Femur (tissue), 1 donor: Measurements from ENCODE around the gene ZNF518A.
A peak's percentile ranks its signal among the peaks of the same experiment; 100 is the strongest.

ENCODE experiments used
- DNase-seq: peaks from one replicate; pipeline ENCODE4 v3.0.0-alpha.2; 2017

ZNF518A gene, protein sequence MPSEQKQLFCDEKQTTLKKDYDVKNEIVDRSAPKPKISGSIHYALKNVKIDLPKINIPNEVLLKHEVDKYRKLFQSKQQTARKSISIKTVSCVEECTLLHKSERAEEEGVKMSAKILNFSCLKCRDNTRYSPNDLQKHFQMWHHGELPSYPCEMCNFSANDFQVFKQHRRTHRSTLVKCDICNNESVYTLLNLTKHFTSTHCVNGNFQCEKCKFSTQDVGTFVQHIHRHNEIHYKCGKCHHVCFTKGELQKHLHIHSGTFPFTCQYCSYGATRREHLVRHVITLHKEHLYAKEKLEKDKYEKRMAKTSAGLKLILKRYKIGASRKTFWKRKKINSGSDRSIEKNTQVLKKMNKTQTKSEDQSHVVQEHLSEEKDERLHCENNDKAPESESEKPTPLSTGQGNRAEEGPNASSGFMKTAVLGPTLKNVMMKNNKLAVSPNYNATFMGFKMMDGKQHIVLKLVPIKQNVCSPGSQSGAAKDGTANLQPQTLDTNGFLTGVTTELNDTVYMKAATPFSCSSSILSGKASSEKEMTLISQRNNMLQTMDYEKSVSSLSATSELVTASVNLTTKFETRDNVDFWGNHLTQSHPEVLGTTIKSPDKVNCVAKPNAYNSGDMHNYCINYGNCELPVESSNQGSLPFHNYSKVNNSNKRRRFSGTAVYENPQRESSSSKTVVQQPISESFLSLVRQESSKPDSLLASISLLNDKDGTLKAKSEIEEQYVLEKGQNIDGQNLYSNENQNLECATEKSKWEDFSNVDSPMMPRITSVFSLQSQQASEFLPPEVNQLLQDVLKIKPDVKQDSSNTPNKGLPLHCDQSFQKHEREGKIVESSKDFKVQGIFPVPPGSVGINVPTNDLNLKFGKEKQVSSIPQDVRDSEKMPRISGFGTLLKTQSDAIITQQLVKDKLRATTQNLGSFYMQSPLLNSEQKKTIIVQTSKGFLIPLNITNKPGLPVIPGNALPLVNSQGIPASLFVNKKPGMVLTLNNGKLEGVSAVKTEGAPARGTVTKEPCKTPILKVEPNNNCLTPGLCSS (N-terminal part only)

DNA sequence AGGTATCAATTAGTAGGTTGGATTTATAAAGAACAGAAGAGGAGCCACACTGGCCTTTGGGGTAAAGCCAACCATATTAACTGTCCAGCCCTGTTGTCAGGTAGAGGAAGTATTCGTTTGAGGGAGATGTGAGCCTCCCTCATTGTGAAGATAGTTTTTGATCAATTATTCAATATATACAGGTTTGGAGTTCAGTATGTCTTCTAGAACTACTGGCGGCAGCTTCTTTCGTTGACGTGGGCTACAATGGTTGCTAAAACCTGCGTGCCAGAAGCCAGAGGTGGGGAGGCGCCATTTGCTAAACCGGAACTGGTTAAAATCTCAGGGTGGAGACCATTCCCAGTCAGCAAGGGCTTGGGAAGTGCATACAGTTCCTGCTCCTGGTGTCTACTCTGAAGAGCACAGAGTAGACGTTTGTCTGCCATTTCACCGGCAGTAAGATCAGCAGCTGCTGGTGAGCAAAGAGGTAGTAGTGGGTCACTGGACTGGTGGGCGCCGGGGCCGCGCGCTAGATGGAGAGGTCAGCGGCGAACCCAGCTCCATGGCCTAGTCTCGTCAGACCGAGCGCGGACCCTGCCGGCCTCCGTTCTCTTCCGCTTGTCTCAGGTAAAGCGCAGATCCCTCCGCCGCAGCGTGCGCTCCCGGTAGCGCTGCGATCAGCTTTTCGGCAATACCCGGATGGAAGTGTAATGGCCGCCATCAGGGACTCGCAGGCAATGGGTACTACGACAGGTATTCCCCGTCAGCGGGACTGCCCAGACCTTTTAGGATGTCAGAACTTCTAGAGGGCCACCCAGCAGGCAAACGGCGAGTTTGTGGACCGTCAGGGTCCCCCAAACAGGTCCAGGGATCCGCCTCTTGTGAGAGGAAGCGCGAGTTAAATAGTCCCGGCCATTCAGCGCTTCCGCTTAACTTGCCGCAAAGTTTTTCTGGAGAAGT, at the start of gene ZNF518A:
Gene ZNF518A, plus strand, starts transcription at position 911 of the 939 bp plus-strand sequence. CDS start 26,026 bp downstream, outside the sequence.
- peak; percentile 95 for DNase-seq

DNA sequence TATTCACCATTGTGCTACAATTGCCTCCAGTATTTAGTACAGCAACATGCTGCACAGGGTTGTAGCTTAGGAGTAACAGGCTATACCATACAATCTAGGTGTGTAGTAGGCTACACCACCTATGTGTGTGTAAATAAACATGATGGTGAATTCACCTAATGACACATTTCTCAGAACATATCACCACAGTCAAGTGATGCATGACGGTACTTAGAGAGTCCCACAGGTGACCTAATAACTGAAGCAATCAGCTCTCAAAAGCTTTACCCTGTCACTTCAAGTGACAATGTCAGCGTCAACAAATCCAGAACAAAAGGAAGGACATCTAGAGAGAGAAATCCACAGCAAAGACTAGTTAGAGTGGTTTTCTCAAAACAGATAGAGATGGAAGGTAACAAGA, 47.9 kb upstream of the ZNF518A start:
- DNase-seq, result no peak

DNA sequence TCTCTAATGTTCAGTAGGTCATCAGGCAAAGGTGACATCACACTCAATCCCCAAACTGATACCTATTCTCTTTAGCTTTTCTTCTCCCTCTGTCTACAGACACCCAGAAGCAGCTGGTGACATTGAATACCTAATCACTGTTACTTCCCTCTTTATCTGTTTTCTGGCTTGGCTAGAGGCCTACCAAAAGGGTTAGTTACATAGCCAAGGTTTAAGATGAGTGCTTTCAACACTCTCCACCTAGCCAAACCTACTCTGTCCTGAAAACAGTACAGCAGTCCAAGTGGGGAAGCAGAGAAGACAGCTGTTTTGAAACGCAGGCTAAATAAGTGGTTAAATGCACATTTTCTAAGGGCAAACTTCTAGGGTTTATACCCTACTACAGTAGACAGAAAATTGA, 47.3 kb upstream of the ZNF518A start:
- no peak for DNase-seq

DNA sequence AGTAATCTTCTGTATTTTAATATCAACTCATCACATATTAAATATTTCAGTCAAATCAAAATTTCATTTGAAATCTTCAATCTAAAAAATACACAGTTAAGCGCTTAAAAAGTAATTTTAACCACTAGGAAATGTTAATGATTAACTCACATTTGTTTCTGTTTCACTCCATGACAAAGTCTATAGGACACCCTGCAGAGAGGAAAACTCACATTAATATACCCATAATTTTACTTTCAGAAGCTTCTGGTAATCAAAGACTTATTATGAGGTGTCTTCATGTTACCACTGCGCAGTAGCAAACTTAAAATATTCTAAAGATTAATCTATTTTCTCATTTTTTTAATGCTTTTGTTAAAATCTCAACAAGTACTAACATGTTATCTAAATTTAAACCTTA, 41.0 kb upstream of the ZNF518A start:
- DNase-seq, result no peak

DNA sequence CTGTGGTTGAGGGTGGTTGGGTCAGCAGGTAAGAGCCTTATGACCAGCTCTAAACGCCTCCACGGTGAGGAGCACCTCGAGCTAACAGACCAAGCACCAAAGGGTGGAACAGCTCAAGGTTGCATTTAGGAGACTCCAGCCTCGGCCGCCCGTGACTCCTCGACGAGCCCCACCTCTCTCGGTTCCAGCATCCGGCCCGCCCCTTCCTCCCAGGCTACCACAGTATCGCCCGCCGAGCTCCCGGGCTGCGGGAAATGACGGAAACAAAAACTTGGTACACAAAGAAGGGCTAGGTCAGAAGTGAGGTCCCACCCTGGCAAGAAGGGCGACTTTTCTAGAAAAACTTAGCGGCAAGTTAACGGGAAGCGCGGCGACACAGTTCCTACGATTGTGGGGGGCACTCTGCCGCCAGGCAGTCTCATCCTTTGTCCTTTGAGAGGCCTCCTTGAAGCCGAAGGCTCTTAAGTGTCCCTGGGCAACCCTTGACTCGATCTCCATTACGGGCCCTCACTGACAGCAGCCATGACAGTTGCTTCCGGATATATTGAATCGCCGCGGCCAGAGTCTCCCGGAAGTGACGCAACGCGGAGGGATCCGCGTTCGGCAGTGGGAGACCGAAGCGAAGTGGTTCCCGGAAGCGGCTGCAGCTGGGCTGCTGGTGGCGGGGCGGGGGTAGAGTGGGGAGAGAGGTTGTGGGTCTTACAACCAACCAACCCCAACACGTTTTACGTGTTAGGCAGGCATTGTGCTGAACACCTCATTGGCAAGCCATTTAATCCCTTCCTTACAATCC, 40.2 kb upstream of the ZNF518A start:
- peak; percentile 96 for DNase-seq

DNA sequence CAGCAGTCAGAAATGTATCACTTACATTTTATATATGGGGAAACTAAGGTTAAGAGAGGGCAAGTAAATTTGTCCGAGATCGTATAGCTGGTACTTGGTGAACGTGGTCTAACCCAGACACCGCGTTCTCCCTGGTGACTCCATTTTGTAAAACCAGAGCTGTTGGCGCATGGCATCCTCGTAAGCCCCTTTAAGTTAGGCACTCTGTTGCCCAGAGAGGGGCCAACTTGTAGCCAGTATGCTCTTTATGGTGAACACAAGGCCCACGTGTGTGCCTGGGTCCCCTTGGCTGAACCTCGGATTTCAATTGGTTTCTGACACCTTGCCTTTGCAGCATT, 39.7 kb upstream of the ZNF518A start:
- DNase-seq, result peak; percentile 16

DNA sequence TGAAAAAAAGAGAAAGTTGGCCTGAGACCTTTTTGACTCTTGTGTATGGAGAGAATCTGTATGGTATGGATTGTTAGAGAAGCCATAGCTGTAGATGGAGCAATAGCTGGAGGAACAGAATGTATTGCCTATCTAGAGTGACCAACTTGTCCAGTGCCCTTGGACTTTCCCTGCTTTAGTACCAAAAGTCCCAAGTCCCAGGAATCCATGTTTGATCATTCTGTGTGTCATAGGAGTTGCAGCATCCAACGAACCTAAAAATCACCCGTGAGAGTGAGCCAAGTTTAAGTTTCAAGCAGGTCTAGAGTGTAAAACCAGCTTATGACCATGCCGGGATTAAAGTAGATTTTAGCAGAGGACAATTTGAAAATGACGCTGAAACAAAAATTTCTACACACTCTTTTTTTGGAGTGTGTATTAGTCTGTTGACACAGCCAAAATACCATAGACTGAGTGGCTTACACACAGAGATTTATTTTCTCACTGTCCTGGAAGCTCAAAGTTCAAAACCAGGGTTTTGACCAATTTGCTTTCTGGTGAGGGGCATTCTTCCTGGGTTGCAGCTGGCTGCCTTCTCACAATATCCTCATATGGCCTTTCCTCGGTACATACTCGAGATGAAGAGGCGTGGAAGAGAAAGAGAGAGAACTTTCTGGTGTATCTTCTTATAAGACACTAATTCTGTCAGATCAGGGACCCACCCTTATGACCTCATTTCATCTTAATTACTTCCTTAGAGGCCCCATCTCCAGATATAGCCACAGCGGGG, 36.9 kb upstream of the ZNF518A start:
- DNase-seq, result no peak

DNA sequence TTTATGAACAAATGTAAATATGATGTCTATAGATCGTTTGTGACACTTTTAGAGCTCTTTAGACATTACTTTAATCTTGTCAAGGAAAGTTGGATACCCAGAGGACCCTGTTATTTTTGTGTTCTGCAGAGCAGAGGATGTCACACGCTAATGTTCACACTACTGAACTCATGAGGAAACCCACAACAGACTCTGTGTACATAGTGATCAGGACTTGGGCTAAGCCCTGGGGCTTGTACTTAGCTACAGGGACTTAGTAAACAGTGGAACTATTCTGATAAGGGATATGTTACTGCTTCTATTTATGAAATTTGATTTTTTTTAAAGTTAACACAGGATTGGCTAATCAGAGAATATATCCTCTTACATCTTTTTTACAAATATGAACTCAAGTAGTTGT, 36.1 kb upstream of the ZNF518A start:
- no peak for DNase-seq

DNA sequence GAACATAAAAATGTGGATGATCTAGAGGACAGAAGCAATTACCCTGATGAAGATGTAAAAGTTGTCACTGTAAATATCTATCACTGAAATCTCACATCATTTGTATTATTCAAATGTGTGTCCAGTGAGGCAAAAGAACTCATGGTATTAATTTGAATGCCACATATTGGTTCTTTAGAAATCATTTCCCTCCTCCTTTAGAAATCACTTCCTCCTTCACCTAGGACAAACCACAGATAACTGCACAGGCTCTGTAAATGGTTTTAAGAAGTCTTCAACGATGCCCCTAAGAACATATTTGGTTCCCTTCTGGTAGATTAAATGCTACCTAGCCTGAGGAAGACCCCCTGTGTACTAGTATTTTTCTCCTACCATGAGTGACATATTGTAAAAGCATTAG, 33.1 kb upstream of the ZNF518A start:
- no peak for DNase-seq

DNA sequence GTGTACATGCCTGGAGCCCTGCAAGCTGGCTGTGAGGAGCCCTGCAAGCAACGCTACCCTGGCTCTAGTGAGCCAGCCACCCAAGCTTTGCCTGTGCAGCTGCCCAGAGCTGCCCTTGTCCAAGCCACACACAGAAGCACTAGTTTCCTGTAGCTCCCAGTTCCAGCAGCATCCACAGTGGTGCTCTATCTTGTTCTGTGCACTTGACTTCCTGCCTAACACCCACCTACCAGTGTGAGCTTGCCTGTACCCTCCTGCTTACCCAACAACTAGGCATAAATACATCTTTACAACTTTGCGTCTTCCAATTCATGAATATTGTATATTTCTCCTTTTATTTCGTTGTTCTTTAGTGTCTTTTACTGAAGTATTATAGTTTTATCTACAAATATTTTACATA, 32.2 kb upstream of the ZNF518A start:
- no peak for DNase-seq

DNA sequence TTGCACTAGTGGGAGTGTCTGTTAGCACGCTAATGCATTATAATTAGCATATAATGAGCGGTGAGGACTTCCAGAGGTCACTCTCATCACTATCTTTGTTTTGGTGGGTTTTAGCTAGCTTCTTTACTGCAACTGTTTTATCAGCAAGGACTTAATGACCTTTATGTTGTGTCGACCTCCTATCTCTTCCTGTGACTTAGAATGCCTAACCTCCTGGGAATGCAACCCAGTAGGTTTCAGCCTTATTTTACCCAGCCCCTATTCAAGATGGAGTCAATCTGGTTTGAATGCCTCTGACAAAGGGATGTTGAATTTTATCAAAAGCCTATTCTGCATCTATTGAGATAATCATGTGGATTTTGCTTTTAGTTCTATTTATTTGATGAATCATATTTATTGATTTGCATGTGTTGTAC, 22.5 kb upstream of the ZNF518A start:
- no peak for DNase-seq

DNA sequence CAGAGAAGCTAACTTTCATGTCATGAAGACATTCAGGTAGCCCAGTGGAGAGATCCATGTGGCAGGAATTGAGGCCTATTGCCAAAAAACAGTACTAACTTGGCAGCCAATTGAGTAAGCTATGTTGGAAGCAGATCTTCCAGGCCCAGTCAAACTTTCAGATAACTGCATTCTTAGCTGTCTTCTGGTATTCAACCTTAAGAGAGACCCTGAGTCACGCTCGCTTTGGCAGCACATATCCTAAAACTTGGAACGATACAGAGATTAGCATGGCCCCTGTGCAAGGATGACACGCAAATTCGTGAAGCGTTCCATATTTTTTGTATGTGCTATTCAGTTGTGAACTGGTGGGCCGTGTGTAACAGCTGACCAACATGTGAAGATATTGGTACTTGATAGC, 17.6 kb upstream of the ZNF518A start:
- no peak for DNase-seq

DNA sequence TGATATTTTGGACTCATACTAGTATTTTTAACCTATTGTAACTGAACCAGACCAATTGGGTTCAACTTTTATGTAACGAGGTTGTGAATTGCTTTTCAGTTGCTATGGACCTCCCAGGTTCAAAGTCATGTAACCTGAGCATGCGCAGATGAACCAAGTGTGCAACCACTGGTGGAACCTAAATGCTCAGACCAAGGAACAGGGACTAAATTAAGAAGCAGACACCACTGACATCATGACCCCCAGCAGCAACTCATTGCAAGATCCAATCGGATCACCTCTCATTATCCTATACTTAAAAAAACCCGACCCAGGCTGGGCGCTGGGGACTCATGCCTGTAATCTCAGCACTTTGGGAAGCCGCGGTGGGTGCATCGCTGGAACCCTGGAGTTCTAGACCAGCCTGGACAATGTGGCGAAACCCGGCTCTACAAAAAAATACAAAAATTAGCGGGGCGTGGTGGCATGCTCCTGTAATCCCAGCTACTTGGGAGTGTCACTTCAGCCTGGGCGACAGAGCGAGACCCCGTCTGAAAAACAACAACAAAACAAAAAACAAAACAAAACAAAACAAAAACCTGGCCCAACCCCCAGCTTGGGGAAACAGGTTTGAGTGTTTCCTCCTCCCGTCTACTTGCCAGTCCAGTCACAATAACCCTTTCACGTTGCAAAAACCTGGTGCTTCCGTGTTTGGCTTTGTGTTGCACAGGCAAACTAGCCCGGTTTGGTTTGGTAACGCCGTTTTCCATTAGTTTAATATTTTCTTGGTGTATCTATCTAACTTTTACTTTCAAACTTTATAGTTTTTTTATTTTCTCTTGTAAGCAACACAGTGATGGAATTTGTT, 11.3 kb upstream of the ZNF518A start:
- no peak for DNase-seq

DNA sequence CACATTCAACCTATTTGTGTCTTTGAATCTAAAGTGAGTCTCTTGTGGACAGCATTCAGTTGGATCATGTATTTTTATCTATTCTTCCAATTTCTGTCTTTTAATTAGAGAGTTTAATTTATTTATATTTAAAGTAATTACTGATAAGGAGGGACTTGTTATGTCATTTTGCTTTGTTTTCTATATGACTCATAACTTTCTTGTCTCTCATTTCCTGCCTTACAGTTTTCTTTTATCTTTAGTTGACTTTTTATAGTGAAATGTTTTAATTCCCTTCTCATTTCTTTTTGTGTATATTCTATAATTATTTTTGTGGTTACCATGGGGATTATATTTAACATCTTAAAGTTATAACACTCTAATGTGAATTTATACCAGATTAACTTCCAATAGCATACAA, 7.3 kb upstream of the ZNF518A start:
- no peak for DNase-seq

DNA sequence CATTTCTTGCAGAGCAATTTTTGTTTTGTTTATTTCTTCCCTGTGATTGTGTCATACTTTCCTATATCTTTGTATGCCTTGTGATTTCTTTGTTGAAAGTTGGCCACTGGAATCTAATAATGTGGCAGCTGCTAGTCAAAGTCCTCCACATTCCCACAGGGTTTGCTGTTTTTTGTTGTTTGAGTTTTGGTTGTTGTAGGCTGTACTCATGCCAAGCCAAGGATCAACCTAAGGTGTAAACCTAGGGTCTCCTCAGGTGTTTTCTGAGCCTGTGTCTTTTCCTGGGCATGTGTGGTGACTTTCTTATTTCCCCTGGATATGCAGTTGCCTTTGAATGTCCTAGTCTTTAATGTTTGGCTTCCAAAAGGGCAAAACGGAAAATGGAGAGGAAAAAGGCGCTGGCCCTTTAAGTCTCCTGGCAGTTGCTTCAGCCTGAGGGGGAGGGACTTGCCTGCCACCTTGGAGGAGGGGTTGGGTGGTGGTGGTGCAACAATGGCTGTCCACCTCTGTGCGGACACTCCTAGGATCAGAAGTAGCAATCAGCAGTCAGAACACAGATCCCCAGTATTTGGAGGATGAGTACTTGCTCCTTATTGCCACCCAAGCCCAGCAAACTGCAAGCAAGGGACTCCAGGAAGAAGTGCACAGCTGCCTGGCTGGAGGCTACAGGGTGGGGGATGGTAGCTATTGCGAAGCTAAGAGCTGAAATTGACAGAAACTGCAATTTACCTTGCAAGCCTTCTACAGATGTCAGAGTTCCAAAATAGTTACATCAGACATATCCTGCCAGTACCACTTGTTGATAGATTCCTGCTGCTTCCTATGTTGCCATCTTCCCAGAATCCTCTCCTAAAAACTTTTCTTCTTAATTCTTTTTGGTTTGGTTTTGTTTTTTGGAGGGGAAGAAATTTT, 5.6 kb upstream of the ZNF518A start:
- peak; percentile 29 for DNase-seq

DNA sequence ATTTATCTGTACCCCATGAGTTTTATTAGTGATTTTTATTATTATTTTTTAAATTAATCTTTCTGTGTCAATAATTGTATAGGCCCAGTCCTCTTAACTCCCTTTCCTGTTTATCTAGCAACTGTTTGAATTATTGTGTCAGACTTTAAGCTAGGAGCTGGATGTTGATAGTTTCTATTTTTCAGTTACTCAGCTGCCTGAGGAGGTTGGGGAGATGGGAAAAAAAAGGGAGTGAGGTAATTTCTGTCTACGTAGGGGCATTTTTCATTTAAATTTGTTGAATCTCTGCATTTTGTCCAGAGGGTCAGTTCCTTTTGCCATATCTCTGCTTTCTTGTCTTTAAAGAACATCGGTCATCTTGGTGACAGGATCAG, 5.0 kb upstream of the ZNF518A start:
- DNase-seq, result no peak

DNA sequence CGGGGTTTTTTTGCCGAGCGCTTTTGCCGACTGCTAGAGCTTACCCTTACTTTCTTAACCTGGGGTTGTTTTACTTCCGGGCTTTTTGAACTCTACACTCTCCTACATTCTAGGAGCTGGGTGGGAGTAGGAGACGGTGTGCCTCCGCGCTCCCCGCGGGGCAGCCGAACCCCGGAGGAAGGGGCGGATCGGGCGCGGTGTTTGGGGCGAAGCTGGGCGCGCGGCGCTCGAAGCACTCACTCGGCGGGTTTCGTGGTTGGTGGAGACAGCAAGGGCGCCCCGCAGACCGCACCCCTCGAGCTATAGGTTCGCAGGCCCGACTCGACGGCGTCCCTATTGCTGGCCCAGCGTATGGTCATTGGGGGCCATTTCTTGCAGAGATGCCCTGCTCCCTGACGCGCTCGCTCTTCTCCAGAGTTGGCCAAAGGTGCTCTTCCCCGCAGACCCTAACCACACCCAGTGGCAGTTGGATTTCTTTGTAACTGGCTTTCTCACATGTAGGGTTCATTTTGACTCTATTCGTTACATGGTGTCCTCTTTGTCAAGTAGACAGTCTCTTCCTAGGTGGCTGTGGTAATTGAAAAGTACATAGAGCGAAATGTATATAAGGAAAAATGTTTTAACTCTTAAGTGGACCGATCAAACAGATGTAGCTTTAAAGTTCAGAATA, 364 bp downstream of the ZNF518A start:
- peak; percentile 80 for DNase-seq

DNA sequence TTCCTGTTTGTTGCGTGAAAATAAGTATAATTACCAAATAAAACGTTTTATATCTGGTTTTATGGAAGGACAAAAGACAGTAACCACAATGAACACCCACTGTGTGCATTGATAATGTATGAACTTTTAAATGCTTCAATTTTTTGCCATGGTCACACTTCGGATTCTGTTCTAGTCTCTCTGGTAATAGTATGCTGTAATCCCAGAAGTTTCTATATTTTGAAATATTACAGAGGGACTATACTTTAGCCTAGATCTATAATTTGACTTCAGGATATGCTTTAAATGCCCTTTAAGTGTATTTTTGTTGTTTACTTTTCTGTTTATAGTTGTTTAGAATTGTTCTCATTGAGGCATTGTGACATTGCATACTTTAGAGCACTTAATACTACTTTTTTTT, 1.5 kb downstream of the ZNF518A start:
- no peak for DNase-seq
